Right ventricle myocardium inferior (tissue), 1 donor: ENCODE data around the gene GRK6. TPM values are rescaled to one million over a fixed set of nuclear protein-coding genes. Genes with fewer than 3 reads are reported as not detected.

Experiments used
- ATAC-seq: fragments of 200-7000 bp; cut with Tn5 transposase; one replicate; pipeline ENCODE4 v1.9.1; 2020; ENCODE audit warnings: mild to moderate bottlenecking, moderate library complexity
- DNase-seq: peaks from one replicate; pipeline ENCODE4 v3.0.0; 2021; ENCODE audit errors: missing footprints
- intact Hi-C: fragments of 100-400 bp; cut with DNase I; formaldehyde crosslinking; loops from one replicate; pipeline ENCODE4 v1.11.0; 2022
- total RNA-seq: library from RNA; stranded (reverse); fragmentation: NEBNext Ultra II Directional; extraction: Animal tissue kit (Norgen Biotek cat#: 25700); gene quantifications from one replicate; pipeline ENCODE4 v1.2.1, GENCODE V29; 2021
- donor health status: DM: no; HTN: yes; CAD: no; lungs with severe emphysema.

GRK6 gene
- total RNA-seq, 1 donor from 2014 or later: 18.1 TPM

GRCh38 chr5:177456976-177457851 is 30.7 kb downstream of the GRK6 start:
- DNase-seq: peak; percentile 82
- ATAC-seq: peak; percentile 35
- intact Hi-C loops: loop anchor here (1.0 to 2.0 kb wide), 2 partner anchors 14 to 41 kb away; no protein-coding TSS in a partner anchor

- DNase-seq: no peak
These were observed 31.6 kb downstream of the GRK6 start for GRCh38 chr5:177457852-177458681.

GRCh38 chr5:177458912-177459350 is 32.5 kb downstream of the GRK6 start:
- ATAC-seq (no peak), DNase-seq (no peak)
- intact Hi-C loops: no loop called here

More at GRCh38 chr5:177457852-177458681, 31.6 kb downstream of the GRK6 start:
- ATAC-seq: no peak
- intact Hi-C loops: loop anchor here (2.0 kb wide), 1 partner anchor 13 kb away; no protein-coding TSS in a partner anchor

GRCh38 chr5:177459357-177459756 is 32.9 kb downstream of the GRK6 start:
- DNase-seq (no peak), ATAC-seq (no peak)
- intact Hi-C loops: no loop called here

GRCh38 chr5:177459819-177460628 is 33.5 kb downstream of the GRK6 start:
- DNase-seq (no peak), ATAC-seq (no peak)
- intact Hi-C loops: no loop called here

- intact Hi-C loops: no loop called here
- DNase-seq (no peak), ATAC-seq (peak; percentile 20)
These were observed 35.7 kb downstream of the GRK6 start for GRCh38 chr5:177462021-177462670.

- intact Hi-C loops: no loop called here
- ATAC-seq (no peak), DNase-seq (no peak)
These were observed 38.6 kb downstream of the GRK6 start for GRCh38 chr5:177465044-177465443.

- intact Hi-C loops: no loop called here
- ATAC-seq: no peak
- no peak for DNase-seq
These were observed 40.4 kb downstream of the GRK6 start for GRCh38 chr5:177466861-177467260.

- no peak for DNase-seq
- no peak for ATAC-seq
- intact Hi-C loops: no loop called here
These were observed 41.0 kb downstream of the GRK6 start for GRCh38 chr5:177467436-177467835.

- intact Hi-C loops: no loop called here
- DNase-seq (no peak), ATAC-seq (no peak)
These were observed 41.8 kb downstream of the GRK6 start for GRCh38 chr5:177468329-177468684.

- peak; percentile 69 for ATAC-seq
- intact Hi-C loops: no loop called here
- no peak for DNase-seq
These were observed 42.5 kb downstream of the GRK6 start for GRCh38 chr5:177468685-177469628.

GRCh38 chr5:177469750-177470525 is 43.5 kb downstream of the GRK6 start:
- no peak for ATAC-seq
- intact Hi-C loops: loop anchor here (2.0 kb wide), 1 partner anchor 13 kb away; no protein-coding TSS in a partner anchor
- DNase-seq: no peak

GRCh38 chr5:177470759-177471536 is 44.5 kb downstream of the GRK6 start:
- ATAC-seq: no peak
- intact Hi-C loops: loop anchor here (2.0 kb wide), 1 partner anchor 14 kb away; no protein-coding TSS in a partner anchor
- no peak for DNase-seq

GRCh38 chr5:177471610-177472356 is 45.3 kb downstream of the GRK6 start:
- DNase-seq: peak; percentile 84
- ATAC-seq: peak; percentile 62

More at GRCh38 chr5:177471610-177472356, 45.3 kb downstream of the GRK6 start:
- intact Hi-C loops: loop anchor here (2.0 kb wide), 1 partner anchor 15 kb away; no protein-coding TSS in a partner anchor
